Mucosa of descending colon (tissue), 3 donors: ENCODE data around the gene SLC9A9. TPM values are rescaled to one million over a fixed set of nuclear protein-coding genes. Genes with fewer than 3 reads are reported as not detected.

Source experiments
- ATAC-seq: fragments of 200-7000 bp; cut with Tn5 transposase; one replicate; pipeline ENCODE4 v1.9.1; 2020; ENCODE audit warnings: mild to moderate bottlenecking, moderate library complexity
- DNase-seq, 3 donors: peaks; one replicate each; pipeline ENCODE4 v3.0.0-alpha.2; 2020
- H3K36me3 ChIP-seq: fragments of 200-600 bp; one replicate; pipeline ENCODE4 v1.8.0; 2021; ENCODE audit warnings: low read depth, mild to moderate bottlenecking
- H3K4me1 ChIP-seq: fragments of 200-600 bp; one replicate; pipeline ENCODE4 v1.8.0; 2021; ENCODE audit warnings: low read depth, mild to moderate bottlenecking
- H3K4me3 ChIP-seq: fragments of 200-600 bp; one replicate; pipeline ENCODE4 v1.8.0; 2021; ENCODE audit warnings: mild to moderate bottlenecking
- H3K9me3 ChIP-seq: fragments of 200-600 bp; one replicate; pipeline ENCODE4 v1.8.0; 2021; ENCODE audit warnings: mild to moderate bottlenecking
- intact Hi-C, 2 donors: fragments of 100-400 bp; cut with DNase I in 1 of 2; cut with micrococcal nuclease in 1 of 2; formaldehyde crosslinking; loops; one replicate each; pipeline versions ENCODE4 v1.11.0 to v1.11.1; 2022; cut with DNase I, micrococcal nuclease
- total RNA-seq, 3 donors: library from RNA; stranded (reverse); fragmentation: NEBNext Ultra II Directional in 2 of 3; extraction: Animal tissue kit (Norgen Biotek cat#: 25700) in 2 of 3; gene quantifications; one replicate each; pipeline versions ENCODE4 v1.2.1 to v1.2.4, GENCODE V29; 2021 to 2023
- TF ChIP-seq, protein P1 (sequence below): fragments of 200-600 bp; IDR thresholded peaks from one replicate; pipeline ENCODE4 v1.8.0; 2022; ENCODE audit warnings: antibody characterized with exemption, mild to moderate bottlenecking
- donor health status: DM: no; HTN: no; CAD: no; lungs with moderate emphysema.
- donor health status: DM: no; HTN: no; CAD: no.
- donor health status: DM: no; HTN: yes; CAD: no.

SLC9A9 gene
- total RNA-seq, 3 donors from 2014 or later = 3.2 to 18.2 (median 6.8) TPM

- H3K4me3 ChIP-seq = no peak overlapping the region
- TF ChIP-seq, protein P1, sequence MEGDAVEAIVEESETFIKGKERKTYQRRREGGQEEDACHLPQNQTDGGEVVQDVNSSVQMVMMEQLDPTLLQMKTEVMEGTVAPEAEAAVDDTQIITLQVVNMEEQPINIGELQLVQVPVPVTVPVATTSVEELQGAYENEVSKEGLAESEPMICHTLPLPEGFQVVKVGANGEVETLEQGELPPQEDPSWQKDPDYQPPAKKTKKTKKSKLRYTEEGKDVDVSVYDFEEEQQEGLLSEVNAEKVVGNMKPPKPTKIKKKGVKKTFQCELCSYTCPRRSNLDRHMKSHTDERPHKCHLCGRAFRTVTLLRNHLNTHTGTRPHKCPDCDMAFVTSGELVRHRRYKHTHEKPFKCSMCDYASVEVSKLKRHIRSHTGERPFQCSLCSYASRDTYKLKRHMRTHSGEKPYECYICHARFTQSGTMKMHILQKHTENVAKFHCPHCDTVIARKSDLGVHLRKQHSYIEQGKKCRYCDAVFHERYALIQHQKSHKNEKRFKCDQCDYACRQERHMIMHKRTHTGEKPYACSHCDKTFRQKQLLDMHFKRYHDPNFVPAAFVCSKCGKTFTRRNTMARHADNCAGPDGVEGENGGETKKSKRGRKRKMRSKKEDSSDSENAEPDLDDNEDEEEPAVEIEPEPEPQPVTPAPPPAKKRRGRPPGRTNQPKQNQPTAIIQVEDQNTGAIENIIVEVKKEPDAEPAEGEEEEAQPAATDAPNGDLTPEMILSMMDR = no peak
- H3K9me3 ChIP-seq = no peaks in the 10 kb centered on the region
- DNase-seq (no peak), ATAC-seq (no peak)
- H3K4me1 ChIP-seq = peaks cover 6% of the 10 kb centered on the region
- intact Hi-C loops = no loop called here
- H3K36me3 ChIP-seq = no peaks in the 10 kb centered on the region
Measured at GRCh38 chr3:143360244-143360643, 488.0 kb downstream of the SLC9A9 start.

DNA sequence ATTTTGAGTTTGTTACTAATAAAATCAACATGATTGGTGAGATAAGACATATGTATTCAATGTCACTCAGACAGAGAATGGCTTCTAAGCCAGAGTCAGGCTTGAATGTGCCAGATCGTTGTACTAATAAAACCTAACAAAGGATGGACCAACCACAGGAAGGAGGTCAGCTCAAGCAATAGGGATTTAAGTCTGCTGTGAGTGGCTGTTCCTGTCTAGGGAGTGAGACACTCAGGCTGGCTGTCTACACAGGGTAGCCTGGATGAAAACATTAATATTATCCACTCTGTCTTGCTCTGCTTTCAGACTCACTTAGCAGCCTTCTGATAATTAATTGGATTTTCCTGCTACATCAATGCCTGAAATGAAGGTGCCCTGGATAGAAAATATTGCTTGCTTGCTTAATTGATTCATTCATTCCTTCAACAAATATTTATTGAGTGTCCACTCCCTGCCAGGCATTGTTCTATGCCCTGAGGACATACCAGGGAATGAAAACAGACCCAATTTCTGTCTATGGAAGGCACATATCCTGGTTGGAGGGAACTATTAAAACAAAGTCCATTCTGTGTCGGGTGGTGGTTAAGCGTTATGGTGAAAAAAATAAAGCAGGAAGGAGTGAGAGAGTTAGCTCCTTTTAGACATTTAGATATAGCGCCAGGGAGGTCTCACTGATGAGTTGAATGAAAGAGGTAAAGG lies 489.3 kb downstream of the SLC9A9 start:
- peak; percentile 58 for ATAC-seq
- TF ChIP-seq, protein P1 = no peak
- intact Hi-C loops = no loop called here
- Histone ChIP-seq H3K4me3 (no peak overlapping the region), H3K9me3 (no peaks in the 10 kb centered on the region), H3K4me1 (peaks cover 6% of the 10 kb centered on the region), H3K36me3 (no peaks in the 10 kb centered on the region)
- DNase-seq = no peak

- Histone ChIP-seq H3K9me3 (no peaks in the 10 kb centered on the region), H3K4me3 (no peak overlapping the region), H3K4me1 (peaks cover 6% of the 10 kb centered on the region), H3K36me3 (no peaks in the 10 kb centered on the region)
- ATAC-seq = peak; percentile 31
- TF ChIP-seq, protein P1 = no peak
- intact Hi-C loops = no loop called here
- DNase-seq = no peak
Measured at GRCh38 chr3:143358155-143358792, 490.0 kb downstream of the SLC9A9 start.

DNA sequence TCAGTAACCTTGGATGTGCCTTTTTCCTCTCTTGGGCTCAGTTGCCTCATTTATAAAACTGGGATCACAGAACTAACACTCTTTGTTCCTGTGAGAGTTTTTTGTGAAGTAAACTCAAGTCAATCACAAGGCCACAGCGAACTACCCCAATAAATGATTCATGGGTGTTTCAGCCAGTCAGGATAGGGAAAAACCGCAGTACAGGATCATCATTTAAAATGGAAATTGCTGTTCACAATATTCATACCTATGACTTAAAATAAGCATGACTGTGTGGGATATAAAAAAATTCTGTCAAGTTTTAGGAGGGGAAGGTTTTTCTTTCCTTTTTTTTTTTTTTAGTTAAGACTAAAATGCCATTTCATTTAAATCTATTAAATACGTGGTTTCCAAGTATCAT lies 490.6 kb downstream of the SLC9A9 start:
- peaks cover 6% of the 10 kb centered on the region for H3K4me1 ChIP-seq
- TF ChIP-seq, protein P1 = no peak
- H3K36me3 ChIP-seq = no peaks in the 10 kb centered on the region
- intact Hi-C loops = no loop called here
- H3K4me3 ChIP-seq = no peak overlapping the region
- ATAC-seq (no peak), DNase-seq (no peak)
- no peaks in the 10 kb centered on the region for H3K9me3 ChIP-seq

DNA sequence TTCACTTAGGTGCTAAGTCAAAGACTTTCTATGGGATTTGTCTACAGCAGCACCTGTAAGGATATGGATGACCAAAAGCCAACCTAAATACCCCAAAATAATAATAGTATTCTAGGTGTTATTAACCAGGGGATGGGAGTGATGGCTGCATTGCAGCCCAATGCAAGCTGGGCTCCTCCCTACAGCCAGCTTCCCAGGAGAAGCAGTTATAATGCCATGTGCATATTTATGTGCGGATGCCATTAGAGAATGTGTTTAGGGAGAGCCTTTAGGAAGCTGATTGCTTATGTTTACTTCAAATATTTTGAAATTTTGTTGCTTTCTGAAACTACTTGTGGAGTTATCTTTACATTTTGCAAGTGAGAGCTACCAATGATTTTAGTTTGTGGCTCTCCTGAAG lies 491.4 kb downstream of the SLC9A9 start:
- TF ChIP-seq, protein P1 = no peak
- DNase-seq (no peak), ATAC-seq (no peak)
- Histone ChIP-seq H3K36me3 (no peaks in the 10 kb centered on the region), H3K4me3 (no peak overlapping the region), H3K4me1 (peaks cover 6% of the 10 kb centered on the region), H3K9me3 (no peaks in the 10 kb centered on the region)
- intact Hi-C loops = no loop called here
